NCI-H748 (cell line): ENCODE data around the gene AGFG2.
"Not testable (repeated sequence)": the region's sequence is repeated elsewhere in the genome, so short reads cannot be mapped to it uniquely, and the experiment has no call there.

Experiments
- DNase-seq: peaks from one replicate; lab custom pipeline; 2025; ENCODE audit not compliant: unreplicated experiment; lab: John Stamatoyannopoulos, UW

AGFG2 gene

GRCh38 chr7:100519580-100519979 is 19.4 kb upstream of the AGFG2 start:
- no peak for DNase-seq

DNA sequence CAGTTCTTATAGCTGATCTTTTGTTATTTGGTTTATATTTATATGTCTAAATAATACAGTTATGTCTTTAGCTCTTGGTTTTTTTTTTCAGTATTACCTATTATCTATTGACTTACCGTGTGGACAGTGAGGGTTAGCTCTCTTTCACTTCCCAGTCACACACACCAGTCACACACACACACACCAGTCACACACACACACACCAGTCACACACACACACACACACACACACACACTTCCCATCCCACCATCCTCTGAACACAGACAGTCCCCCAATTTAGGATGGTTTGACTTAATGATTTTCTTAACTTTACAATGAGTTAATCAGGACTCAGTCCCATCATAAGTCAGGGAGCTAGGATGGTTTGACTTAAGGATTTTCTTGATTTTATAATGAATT is 18.9 kb upstream of the AGFG2 start:
- DNase-seq: no peak

GRCh38 chr7:100521076-100521475 is 17.9 kb upstream of the AGFG2 start:
- DNase-seq: no peak

- DNase-seq: not testable (repeated sequence)
Observed at GRCh38 chr7:100521909-100522593, 17.0 kb upstream of the AGFG2 start.

DNA sequence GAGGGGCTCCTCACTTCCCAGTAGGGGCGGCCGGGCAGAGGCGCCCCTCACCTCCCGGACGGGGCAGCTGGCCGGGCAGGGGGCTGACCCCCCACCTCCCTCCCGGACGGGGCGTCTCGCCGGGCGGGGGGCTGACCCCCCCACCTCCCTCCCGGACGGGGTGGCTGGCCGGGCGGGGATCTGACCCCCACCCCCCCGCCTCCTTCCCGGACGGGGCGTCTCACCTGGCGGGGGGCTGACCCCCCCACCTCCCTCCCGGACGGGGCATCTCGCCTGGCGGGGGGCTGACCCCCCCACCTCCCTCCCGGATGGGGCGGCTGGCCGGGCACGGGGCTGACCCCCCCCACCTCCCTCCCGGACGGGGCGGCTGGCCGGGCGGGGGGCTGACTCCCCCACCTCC is 15.8 kb upstream of the AGFG2 start:
- not testable (repeated sequence) for DNase-seq

GRCh38 chr7:100528108-100528866 is 10.7 kb upstream of the AGFG2 start:
- DNase-seq: not testable (repeated sequence)

GRCh38 chr7:100532165-100533022 is 6.6 kb upstream of the AGFG2 start:
- DNase-seq: no peak

DNA sequence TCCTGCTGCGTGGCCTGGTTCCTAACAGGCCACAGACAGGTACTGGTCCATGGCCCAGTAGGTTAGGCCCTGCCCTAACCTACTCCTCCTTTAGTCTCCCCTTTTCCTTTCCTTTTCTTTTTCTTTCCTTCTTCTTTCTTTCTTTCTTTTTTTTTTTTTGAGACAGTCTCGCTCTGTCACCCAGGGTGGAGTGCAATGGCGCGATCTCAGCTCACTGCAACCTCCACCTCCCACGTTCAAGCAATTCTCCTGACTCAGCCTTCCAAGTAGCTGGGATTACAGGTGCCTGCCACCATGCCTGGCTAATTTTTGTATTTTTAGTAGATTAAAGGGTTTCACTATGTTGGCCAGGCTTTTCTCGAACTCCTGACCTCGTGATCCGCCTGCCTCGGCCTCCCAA is 3.0 kb upstream of the AGFG2 start:
- not testable (repeated sequence) for DNase-seq

GRCh38 chr7:100536695-100537094 is 2.3 kb upstream of the AGFG2 start:
- not testable (repeated sequence) for DNase-seq

GRCh38 chr7:100538348-100538653 is 702 bp upstream of the AGFG2 start:
- DNase-seq: no peak

GRCh38 chr7:100539436-100540006 is 518 bp downstream of the AGFG2 start:
- DNase-seq: peak; percentile 31

- no peak for DNase-seq
Observed at GRCh38 chr7:100540073-100540723, 1.2 kb downstream of the AGFG2 start.

DNA sequence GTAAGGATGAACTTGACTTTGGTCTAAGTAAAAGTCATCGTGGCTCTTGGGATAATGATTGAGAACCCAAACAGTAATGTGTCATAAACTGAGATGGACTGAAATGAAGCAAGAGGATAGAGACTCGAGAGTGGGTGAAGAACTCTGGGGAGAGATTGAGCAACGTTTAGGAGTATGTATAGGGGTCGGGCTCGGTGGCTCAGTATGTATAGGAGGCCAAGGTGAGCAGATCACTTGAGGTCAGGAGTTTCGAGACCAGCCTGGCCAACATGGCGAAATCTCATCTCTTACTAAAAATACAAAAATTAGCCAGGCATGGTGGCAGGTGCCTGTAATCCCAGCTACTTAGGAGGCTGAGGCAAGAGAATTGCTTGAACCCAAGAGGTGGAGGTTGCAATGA is 2.3 kb downstream of the AGFG2 start:
- not testable (repeated sequence) for DNase-seq

GRCh38 chr7:100543586-100543985 is 4.6 kb downstream of the AGFG2 start:
- DNase-seq: no peak

DNA sequence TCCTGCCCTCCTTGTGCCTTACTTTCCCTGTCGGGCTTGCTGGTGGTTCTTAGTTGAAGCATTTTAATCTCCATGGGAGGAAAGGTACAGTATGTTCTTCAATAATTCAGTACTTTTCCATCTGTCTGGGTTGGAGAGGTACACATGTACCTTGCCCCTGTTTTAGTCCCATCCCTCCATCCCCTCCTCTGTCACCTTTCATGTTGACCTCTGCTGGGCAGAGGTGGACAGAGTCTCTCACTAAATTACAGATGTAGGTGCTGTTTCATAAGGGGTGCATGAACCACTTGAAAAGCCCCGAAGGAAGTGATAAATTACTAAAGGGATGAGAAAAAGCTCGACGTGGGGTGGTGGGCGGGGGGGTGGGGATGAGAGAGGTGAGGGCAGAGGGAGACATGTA is 5.4 kb downstream of the AGFG2 start:
- no peak for DNase-seq

DNA sequence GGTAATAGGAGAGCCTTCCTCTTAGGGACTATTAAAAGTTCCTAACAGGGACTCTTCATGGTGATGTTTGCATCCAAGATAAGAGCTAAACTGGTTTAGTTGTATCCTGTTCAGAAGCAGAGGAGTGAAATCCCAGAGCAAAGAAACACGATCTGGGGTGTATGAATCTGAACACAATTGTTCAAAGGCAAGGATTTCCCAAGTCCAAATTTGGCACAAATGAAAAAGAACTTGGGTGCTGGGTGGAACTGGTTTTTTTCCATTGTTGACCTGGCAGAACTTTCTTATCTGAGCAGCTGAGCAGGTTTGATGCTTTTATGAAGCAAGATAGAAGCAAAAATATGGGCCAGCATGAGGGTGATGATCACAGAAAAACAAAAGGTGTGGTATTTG is 6.0 kb downstream of the AGFG2 start:
- DNase-seq: no peak

DNA sequence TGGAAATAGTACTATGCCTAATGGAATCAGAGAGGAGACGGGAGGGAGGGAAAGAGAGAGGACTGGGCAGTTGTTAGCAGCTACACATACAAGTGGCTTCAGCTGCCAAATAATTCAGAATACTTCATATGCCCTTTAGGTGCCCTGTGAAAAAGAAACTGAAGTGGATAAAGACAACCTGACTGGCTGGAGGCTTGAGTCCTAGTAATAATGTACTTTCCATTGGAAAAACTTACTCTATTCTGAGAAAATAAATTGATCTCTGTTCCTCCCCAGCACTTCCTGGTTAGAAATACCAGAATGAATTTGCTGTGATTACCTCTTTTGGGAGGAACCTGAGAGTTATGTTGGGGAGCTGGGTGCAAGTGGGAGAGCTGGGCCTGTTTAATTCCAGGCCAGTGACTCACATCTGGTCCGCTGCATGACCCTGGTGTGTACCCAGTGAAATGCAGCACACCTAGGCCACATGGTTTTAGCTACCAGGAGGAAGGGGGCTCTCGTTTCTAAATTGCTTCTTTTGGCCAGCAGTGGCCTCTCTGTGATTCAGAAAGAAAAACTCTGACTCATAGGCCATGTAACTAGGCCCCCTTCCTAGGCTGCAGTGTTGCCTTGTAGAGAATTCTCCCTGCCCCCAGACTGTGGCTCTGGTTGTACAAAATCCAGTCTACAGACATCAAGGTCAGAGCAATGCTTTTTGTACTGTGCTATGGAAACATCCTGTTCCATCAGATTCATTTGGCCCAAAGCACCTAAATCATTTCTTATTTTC is 6.5 kb downstream of the AGFG2 start:
- no peak for DNase-seq

GRCh38 chr7:100546129-100546925 is 7.3 kb downstream of the AGFG2 start:
- peak; percentile 10 for DNase-seq
